GM12878 (cell line): ENCODE data around the gene MARVELD3.

ENCODE experiments used
- CREB1 ChIP-seq: IDR thresholded peaks from 2 replicates; pipeline ENCODE4 v1.6.1; 2012; ENCODE audit warnings: low read depth, mild to moderate bottlenecking, inconsistent platforms
- CTCF ChIP-seq, 3 experiments: IDR thresholded peaks in 2 of 3; conservative IDR thresholded peaks in 1 of 3; 2 replicates each; pipeline ENCODE4 v1.5.1; 2011; ENCODE audit warnings: low read depth in 3 of 3, low read length in 3 of 3, mild to moderate bottlenecking in 3 of 3, control low read depth in 2 of 3, moderate library complexity in 2 of 3, inconsistent platforms in 1 of 3, mixed read lengths in 1 of 3; ENCODE audit not compliant: control insufficient read depth in 2 of 3, insufficient read depth in 1 of 3; ENCODE audit errors: extremely low read depth in 1 of 3
- DPF2 ChIP-seq: fragments of 450-650 bp; IDR thresholded peaks from 2 replicates; pipeline ENCODE4 v1.6.1; 2017; ENCODE audit warnings: mild to moderate bottlenecking
- EZH2 ChIP-seq: IDR thresholded peaks from 2 replicates; pipeline ENCODE4 v1.6.1; 2012; ENCODE audit warnings: low read depth, mild to moderate bottlenecking, control low read depth, inconsistent platforms, low read length, borderline replicate concordance; ENCODE audit not compliant: control insufficient read depth
- FOS ChIP-seq: IDR thresholded peaks from 3 replicates; pipeline ENCODE4 v1.6.1; 2011; ENCODE audit warnings: borderline replicate concordance; ENCODE audit not compliant: insufficient read length; ENCODE audit errors: extremely low read depth
- GABPA ChIP-seq: IDR thresholded peaks from 2 replicates; pipeline ENCODE4 v1.6.1; 2014; ENCODE audit warnings: antibody characterized with exemption, low read depth, mild to moderate bottlenecking, inconsistent platforms
- JUND ChIP-seq: IDR thresholded peaks from 2 replicates; pipeline ENCODE4 v1.6.1; 2012; ENCODE audit warnings: low read depth, mild to moderate bottlenecking, low read length, improper control_type of control experiment, moderate library complexity
- MTA2 ChIP-seq: fragments of 450-650 bp; IDR thresholded peaks from 2 replicates; pipeline ENCODE4 v1.6.1; 2016; ENCODE audit warnings: low read depth, mild to moderate bottlenecking, moderate library complexity
- MYC ChIP-seq: IDR thresholded peaks from 2 replicates; pipeline ENCODE4 v1.6.1; 2011; ENCODE audit warnings: mild to moderate bottlenecking, low read length, moderate library complexity, inconsistent platforms; ENCODE audit not compliant: insufficient read depth, insufficient replicate concordance, insufficient read length, severe bottlenecking
- PAX8 ChIP-seq: fragments of 450-650 bp; IDR thresholded peaks from 2 replicates; pipeline ENCODE4 v1.6.1; 2017; ENCODE audit warnings: mild to moderate bottlenecking, moderate library complexity
- RAD21 ChIP-seq: IDR thresholded peaks from 2 replicates; pipeline ENCODE4 v1.6.1; 2011; ENCODE audit warnings: mild to moderate bottlenecking, low read depth, low read length, moderate library complexity; ENCODE audit not compliant: insufficient read depth
- SMC3 ChIP-seq: IDR thresholded peaks from 2 replicates; pipeline ENCODE4 v1.6.1; 2011; ENCODE audit warnings: low read length, improper control_type of control experiment, borderline replicate concordance
- STAT1 ChIP-seq: fragments of 450-650 bp; conservative IDR thresholded peaks from 2 replicates; pipeline ENCODE4 v1.6.1; 2014; ENCODE audit warnings: antibody characterized with exemption, mild to moderate bottlenecking
- USF2 ChIP-seq: IDR thresholded peaks from 2 replicates; pipeline ENCODE4 v1.6.1; 2011; ENCODE audit warnings: low read depth, low read length, improper control_type of control experiment, borderline replicate concordance

- no peak for TF ChIP-seq GABPA
- no peak for TF ChIP-seq STAT1
- no peak for TF ChIP-seq CTCF (IDR thresholded peaks at IDR 0.05 in 2 of 3, conservative IDR thresholded peaks at IDR 0.05 in 1 of 3; ENCODE audit: control insufficient read depth in 2 of 3, extremely low read depth in 1 of 3, insufficient read depth in 1 of 3, low read depth in 3 of 3, low read length in 3 of 3)
- no peak for TF ChIP-seq CREB1
- TF ChIP-seq USF2: no peak
- no peak for TF ChIP-seq FOS
- no peak for TF ChIP-seq EZH2
- TF ChIP-seq PAX8: no peak
- no peak for TF ChIP-seq RAD21
- TF ChIP-seq SMC3: no peak
- no peak for TF ChIP-seq JUND
- TF ChIP-seq MTA2: no peak
- no peak for TF ChIP-seq MYC
- TF ChIP-seq DPF2: no peak
Measured at GRCh38 chr16:71576971-71577370, 49.0 kb upstream of the MARVELD3 start, which contains the start of gene TAT.
